ENCODE results near the gene DOCK1.

DNA sequence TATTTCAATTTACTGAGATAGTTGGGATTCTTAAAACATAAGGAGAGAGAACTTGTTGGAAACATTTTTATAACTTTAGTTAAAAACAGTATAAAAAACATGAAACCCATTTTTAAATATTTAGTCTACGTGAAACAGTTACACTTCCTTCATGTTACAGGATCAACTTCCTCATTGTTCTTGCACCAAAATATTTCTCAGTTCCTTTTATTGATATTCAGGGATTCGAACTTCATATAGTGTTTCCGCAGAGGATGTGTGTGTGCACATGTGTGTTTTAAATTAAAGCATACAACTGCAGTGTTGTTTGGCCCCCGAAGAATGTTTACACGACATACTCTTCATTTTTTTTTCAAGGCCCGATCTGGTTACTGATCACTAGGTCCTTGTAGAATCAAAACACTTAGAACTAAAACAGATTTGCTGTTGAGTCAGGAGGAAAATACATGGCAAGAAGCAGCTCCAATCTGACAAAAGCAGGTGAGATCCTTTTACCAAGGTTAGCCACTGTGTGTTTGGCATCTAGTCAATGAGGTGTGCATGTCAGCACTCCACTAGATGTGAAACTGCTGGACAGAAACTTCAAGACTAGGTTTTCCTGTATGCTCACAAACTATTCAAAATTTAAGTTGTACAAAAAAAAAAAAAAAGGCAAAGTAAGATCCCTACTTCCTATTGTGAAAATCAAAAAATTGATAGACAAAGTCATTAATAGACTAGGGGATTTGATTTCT is 230.8 kb downstream of the DOCK1 start:
- no peak for TF ChIP-seq REST (IDR thresholded peaks at IDR 0.05; ENCODE audit: borderline replicate concordance)
- TF ChIP-seq, protein P1, sequence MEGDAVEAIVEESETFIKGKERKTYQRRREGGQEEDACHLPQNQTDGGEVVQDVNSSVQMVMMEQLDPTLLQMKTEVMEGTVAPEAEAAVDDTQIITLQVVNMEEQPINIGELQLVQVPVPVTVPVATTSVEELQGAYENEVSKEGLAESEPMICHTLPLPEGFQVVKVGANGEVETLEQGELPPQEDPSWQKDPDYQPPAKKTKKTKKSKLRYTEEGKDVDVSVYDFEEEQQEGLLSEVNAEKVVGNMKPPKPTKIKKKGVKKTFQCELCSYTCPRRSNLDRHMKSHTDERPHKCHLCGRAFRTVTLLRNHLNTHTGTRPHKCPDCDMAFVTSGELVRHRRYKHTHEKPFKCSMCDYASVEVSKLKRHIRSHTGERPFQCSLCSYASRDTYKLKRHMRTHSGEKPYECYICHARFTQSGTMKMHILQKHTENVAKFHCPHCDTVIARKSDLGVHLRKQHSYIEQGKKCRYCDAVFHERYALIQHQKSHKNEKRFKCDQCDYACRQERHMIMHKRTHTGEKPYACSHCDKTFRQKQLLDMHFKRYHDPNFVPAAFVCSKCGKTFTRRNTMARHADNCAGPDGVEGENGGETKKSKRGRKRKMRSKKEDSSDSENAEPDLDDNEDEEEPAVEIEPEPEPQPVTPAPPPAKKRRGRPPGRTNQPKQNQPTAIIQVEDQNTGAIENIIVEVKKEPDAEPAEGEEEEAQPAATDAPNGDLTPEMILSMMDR (IDR thresholded peaks at IDR 0.05; ENCODE audit: poor library complexity, severe bottlenecking), result no peak

Measured in neural cell (in vitro differentiated cells).